Measurements from ENCODE around the gene ALG14.

DNA sequence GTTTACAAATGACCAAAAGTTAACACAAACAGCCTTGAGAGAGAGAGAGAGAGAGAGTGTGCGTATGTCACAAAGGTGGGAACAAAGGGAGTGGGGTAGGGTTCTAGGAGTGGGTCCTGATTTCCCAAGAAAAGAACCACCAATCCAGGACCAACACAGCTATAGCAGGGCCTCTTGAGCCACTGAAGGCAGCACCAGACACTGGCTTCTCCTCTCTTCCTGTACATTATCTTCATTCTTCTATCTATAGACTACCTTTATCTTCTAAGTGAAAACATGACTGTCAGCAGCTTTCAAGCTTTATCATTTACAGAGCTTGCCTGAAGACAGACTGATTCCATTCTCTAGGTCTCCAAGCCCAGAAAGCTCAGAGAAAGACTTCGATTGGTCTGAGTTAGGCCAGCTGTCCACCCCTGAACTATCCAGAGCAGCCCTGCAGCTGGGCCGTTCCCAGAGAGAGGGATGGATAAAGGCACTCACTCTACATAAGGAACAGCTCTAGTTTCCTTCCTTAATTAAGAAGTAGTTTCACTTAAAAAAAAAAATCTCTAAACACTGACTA is 11.2 kb downstream of the ALG14 start:
- TF ChIP-seq, protein P1, sequence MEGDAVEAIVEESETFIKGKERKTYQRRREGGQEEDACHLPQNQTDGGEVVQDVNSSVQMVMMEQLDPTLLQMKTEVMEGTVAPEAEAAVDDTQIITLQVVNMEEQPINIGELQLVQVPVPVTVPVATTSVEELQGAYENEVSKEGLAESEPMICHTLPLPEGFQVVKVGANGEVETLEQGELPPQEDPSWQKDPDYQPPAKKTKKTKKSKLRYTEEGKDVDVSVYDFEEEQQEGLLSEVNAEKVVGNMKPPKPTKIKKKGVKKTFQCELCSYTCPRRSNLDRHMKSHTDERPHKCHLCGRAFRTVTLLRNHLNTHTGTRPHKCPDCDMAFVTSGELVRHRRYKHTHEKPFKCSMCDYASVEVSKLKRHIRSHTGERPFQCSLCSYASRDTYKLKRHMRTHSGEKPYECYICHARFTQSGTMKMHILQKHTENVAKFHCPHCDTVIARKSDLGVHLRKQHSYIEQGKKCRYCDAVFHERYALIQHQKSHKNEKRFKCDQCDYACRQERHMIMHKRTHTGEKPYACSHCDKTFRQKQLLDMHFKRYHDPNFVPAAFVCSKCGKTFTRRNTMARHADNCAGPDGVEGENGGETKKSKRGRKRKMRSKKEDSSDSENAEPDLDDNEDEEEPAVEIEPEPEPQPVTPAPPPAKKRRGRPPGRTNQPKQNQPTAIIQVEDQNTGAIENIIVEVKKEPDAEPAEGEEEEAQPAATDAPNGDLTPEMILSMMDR (IDR thresholded peaks at IDR 0.05): no peak
- TF ChIP-seq EZH2 (IDR thresholded peaks at IDR 0.05; ENCODE audit: borderline replicate concordance, insufficient read depth, low read depth, low read length, poor library complexity, severe bottlenecking): no peak
